Activated naive CD4-positive, alpha-beta T cell treated with anti-CD3 and anti-CD28 coated beads, Interleukin-2, amount 10 ng/mL, durations not matched to agents 7 days and 5 days (primary cell): ENCODE results near the gene ARHGEF40.

ENCODE experiments used
- CTCF ChIA-PET: fragments of 350-600 bp; sonication (Branson Sonifier 250); formaldehyde crosslinking; loops from one replicate; lab custom pipeline; 2021; ENCODE audit warnings: antibody characterized with exemption; lab: Charles Lee
- DNase-seq: peaks from one replicate; pipeline ENCODE4 v3.0.0-alpha.2; 2020
- H3K27ac Mint-ChIP-seq: one replicate; pipeline ENCODE4 v1.8.0; 2021; ENCODE audit warnings: mild to moderate bottlenecking, moderate library complexity, mixed read lengths
- H3K27me3 Mint-ChIP-seq: one replicate; pipeline ENCODE4 v1.8.0; 2021; ENCODE audit warnings: mild to moderate bottlenecking, mixed read lengths
- H3K36me3 Mint-ChIP-seq: one replicate; pipeline ENCODE4 v1.8.0; 2021; ENCODE audit warnings: mixed read lengths
- H3K4me1 Mint-ChIP-seq: one replicate; pipeline ENCODE4 v1.8.0; 2021; ENCODE audit warnings: mixed read lengths
- H3K4me3 Mint-ChIP-seq: one replicate; pipeline ENCODE4 v1.8.0; 2021; ENCODE audit warnings: mild to moderate bottlenecking, moderate library complexity, mixed read lengths
- H3K9me3 Mint-ChIP-seq: one replicate; pipeline ENCODE4 v1.8.0; 2021; ENCODE audit warnings: mixed read lengths

The ARHGEF40 gene

GRCh38 chr14:21058903-21059302, 11.2 kb upstream of the ARHGEF40 start:
- CTCF ChIA-PET = interaction anchor here (0.6 to 0.7 kb wide), 2 partner anchors 31 to 34 kb away, joined by 3 read pairs; no protein-coding TSS in a partner anchor
- no peaks in the 10 kb centered on the region for H3K36me3 Mint-ChIP-seq
- no peaks in the 10 kb centered on the region for H3K9me3 Mint-ChIP-seq
- H3K4me1 Mint-ChIP-seq = no peaks in the 10 kb centered on the region
- peaks cover 40% of the 10 kb centered on the region for H3K27me3 Mint-ChIP-seq
- no peak overlapping the region for H3K4me3 Mint-ChIP-seq
- no peak for DNase-seq
- no peak overlapping the region for H3K27ac Mint-ChIP-seq

DNA sequence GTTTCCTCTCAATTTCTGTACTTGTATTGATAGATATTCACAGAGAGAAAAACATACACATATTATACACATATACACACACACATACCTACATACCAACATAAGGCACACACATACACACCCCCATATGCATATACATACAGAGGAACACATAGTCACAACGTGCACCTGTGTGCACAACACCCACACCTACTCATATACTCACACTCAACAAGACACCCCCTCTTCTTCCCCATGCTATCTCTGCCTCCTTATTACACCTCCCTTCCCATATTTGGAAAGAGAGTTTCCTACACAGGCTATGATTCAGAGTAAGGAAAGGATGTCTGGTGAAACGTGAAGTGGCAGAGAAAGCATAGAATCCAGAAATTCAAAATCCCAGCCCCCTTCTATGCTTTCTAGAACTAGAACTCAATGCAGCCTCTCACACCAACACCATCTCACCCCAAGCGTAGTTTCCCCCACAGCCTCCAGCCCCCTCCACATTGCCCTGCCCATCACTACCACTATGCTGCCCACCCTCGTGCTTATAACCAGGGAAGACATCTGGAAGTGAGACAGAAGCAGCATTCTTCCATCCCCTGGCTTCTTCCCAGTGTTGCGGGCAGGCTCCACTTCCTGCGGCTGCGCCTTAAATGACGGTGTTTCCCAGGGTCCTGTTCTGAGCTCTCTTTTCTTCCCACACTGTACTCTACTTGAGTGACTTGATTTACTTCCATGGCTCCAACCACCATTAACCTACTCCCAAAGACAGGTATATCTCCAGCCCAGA, 10.1 kb upstream of the ARHGEF40 start:
- DNase-seq = no peak
- H3K27ac Mint-ChIP-seq = no peak overlapping the region
- H3K4me1 Mint-ChIP-seq = no peaks in the 10 kb centered on the region
- H3K4me3 Mint-ChIP-seq = no peak overlapping the region
- no peaks in the 10 kb centered on the region for H3K9me3 Mint-ChIP-seq
- H3K27me3 Mint-ChIP-seq = peaks cover 44% of the 10 kb centered on the region
- CTCF ChIA-PET = no interaction called here
- no peaks in the 10 kb centered on the region for H3K36me3 Mint-ChIP-seq

- no peak overlapping the region for H3K4me3 Mint-ChIP-seq
- H3K4me1 Mint-ChIP-seq = no peaks in the 10 kb centered on the region
- CTCF ChIA-PET = interaction anchor here (1.4 to 3.0 kb wide), 3 partner anchors 32 to 46 kb away, joined by 3 to 12 read pairs (median 5); no protein-coding TSS in a partner anchor
- H3K36me3 Mint-ChIP-seq = no peaks in the 10 kb centered on the region
- DNase-seq = no peak
- H3K27ac Mint-ChIP-seq = no peak overlapping the region
- peaks cover 50% of the 10 kb centered on the region for H3K27me3 Mint-ChIP-seq
- H3K9me3 Mint-ChIP-seq = no peaks in the 10 kb centered on the region
Observed at GRCh38 chr14:21060614-21061346, 9.3 kb upstream of the ARHGEF40 start.

DNA sequence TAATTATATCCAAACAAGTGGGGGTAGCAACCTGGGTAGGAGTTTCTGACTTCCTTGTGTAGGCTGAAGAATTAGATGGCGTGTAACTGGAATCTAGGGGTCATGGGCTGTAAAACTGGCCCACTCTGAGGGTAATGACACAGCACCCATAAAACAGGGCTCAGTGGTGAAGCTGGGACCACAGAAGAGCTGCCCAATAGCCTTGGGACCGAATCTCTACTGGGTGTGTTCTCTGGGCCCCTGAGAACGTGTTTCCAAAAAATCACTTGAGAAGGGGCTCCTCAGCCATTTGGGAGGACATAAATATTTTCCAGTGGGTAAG, 8.8 kb upstream of the ARHGEF40 start:
- no peaks in the 10 kb centered on the region for H3K9me3 Mint-ChIP-seq
- DNase-seq = no peak
- H3K27me3 Mint-ChIP-seq = peaks cover 53% of the 10 kb centered on the region
- no peaks in the 10 kb centered on the region for H3K4me1 Mint-ChIP-seq
- H3K27ac Mint-ChIP-seq = no peak overlapping the region
- H3K36me3 Mint-ChIP-seq = no peaks in the 10 kb centered on the region
- CTCF ChIA-PET = interaction anchor here (1.4 to 3.0 kb wide), 3 partner anchors 31 to 46 kb away, joined by 3 to 12 read pairs (median 5); no protein-coding TSS in a partner anchor
- no peak overlapping the region for H3K4me3 Mint-ChIP-seq

- CTCF ChIA-PET = interaction anchor here (1.0 to 3.0 kb wide), 3 partner anchors 29 to 49 kb away, joined by 3 to 12 read pairs (median 5); no protein-coding TSS in a partner anchor
- Mint-ChIP-seq H3K36me3 (no peaks in the 10 kb centered on the region), H3K9me3 (no peaks in the 10 kb centered on the region), H3K4me3 (no peak overlapping the region), H3K4me1 (peaks cover 2% of the 10 kb centered on the region), H3K27me3 (peaks cover 66% of the 10 kb centered on the region), H3K27ac (no peak overlapping the region)
- DNase-seq = no peak
Observed at GRCh38 chr14:21063479-21063878, 6.6 kb upstream of the ARHGEF40 start.

DNA sequence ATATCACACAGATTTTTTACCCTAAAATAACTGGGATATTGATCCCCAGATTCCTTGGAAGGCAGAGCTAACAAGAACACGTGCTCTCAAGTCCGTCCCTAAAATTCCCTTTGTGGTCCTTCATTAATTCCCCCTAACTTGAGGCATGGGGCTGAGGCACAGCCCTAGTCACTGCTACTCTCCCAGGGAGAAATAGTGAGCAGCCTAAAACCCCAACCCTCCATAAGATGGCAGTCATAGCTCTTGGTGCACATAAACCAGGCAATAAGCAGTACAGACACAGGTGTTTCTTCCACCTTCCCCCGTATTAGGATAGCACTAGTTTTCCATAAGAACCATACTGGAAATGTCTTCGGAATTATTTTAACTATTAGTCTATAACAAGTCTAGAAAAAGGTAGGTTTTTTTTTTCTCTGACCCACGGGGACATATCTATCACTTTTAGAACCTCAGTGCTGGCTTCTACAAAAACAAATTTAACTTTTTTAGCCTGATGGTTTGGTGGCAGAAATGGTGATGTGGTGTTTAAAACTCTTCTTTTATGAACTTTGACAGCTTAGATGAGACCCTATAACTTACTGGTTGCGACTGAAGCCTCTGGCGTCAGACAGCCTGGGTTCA, 3.1 kb upstream of the ARHGEF40 start:
- no peak overlapping the region for H3K4me3 Mint-ChIP-seq
- H3K36me3 Mint-ChIP-seq = no peaks in the 10 kb centered on the region
- H3K27ac Mint-ChIP-seq = no peak overlapping the region
- peaks cover 87% of the 10 kb centered on the region for H3K27me3 Mint-ChIP-seq
- peaks cover 33% of the 10 kb centered on the region for H3K4me1 Mint-ChIP-seq
- H3K9me3 Mint-ChIP-seq = no peaks in the 10 kb centered on the region
- DNase-seq = no peak
- CTCF ChIA-PET = interaction anchor here (0.6 to 4.4 kb wide), 11 partner anchors 9 to 148 kb away, joined by 3 to 72 read pairs (median 13); partner anchors contain the start of gene RNASE8

- H3K4me1 Mint-ChIP-seq = peaks cover 34% of the 10 kb centered on the region
- CTCF ChIA-PET = interaction anchor here (0.7 to 4.4 kb wide), 14 partner anchors 11 to 81 kb away, joined by 3 to 72 read pairs (median 6); no protein-coding TSS in a partner anchor
- peaks cover 90% of the 10 kb centered on the region for H3K27me3 Mint-ChIP-seq
- H3K27ac Mint-ChIP-seq = no peak overlapping the region
- H3K36me3 Mint-ChIP-seq = no peaks in the 10 kb centered on the region
- H3K9me3 Mint-ChIP-seq = no peaks in the 10 kb centered on the region
- H3K4me3 Mint-ChIP-seq = peak overlapping the region; percentile 26
- peak; percentile 58 for DNase-seq
Observed at GRCh38 chr14:21068521-21069387, 1.4 kb upstream of the ARHGEF40 start.

GRCh38 chr14:21069388-21070082, 569 bp upstream of the ARHGEF40 start:
- Mint-ChIP-seq H3K27ac (no peak overlapping the region), H3K4me1 (peaks cover 34% of the 10 kb centered on the region), H3K4me3 (peak overlapping the region; percentile 52), H3K36me3 (no peaks in the 10 kb centered on the region), H3K9me3 (no peaks in the 10 kb centered on the region), H3K27me3 (peaks cover 96% of the 10 kb centered on the region)
- CTCF ChIA-PET = interaction anchor here (1.2 to 4.4 kb wide), 12 partner anchors 10 to 57 kb away, joined by 3 to 72 read pairs (median 22); no protein-coding TSS in a partner anchor
- no peak for DNase-seq

DNA sequence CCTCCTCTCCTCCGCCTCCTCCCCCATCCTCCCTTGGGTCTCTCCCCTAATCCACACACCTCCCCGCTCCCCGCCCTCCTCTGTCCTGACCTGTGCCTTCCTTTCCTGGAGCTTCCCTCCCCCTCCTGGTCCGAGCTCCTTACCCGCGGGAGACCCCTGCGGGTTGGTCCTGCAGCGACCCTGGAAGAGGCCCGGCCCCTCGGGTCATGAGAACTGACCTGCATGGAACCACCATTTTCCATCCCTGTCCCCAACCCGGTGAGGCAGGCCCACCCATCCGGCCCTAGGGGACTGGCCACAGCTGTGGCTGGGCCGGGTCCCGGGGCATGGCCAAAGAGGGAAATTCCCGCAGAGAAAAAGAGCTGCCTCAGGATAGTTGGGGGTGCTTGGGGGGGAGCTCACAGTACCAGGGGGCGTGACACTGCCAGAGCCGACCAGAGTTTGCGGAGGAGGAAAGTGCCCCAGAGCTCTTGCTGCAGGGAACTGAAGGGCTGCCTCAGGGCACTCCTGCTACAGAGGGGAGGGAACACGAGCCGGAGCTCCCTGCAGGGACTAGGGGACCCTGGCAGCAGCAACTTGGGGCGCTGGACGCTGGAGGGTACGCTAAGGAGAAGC, 613 bp downstream of the ARHGEF40 start:
- no peaks in the 10 kb centered on the region for H3K9me3 Mint-ChIP-seq
- CTCF ChIA-PET = interaction anchor here (0.8 to 3.6 kb wide), 9 partner anchors 9 to 56 kb away, joined by 4 to 36 read pairs (median 7); no protein-coding TSS in a partner anchor
- peaks cover 34% of the 10 kb centered on the region for H3K4me1 Mint-ChIP-seq
- no peak overlapping the region for H3K27ac Mint-ChIP-seq
- H3K36me3 Mint-ChIP-seq = no peaks in the 10 kb centered on the region
- H3K27me3 Mint-ChIP-seq = peaks cover 94% of the 10 kb centered on the region
- peak overlapping the region; percentile 42 for H3K4me3 Mint-ChIP-seq
- no peak for DNase-seq

- Mint-ChIP-seq H3K4me3 (peak overlapping the region; percentile 42), H3K27me3 (peaks cover 93% of the 10 kb centered on the region), H3K36me3 (no peaks in the 10 kb centered on the region), H3K4me1 (peaks cover 34% of the 10 kb centered on the region), H3K27ac (no peak overlapping the region), H3K9me3 (no peaks in the 10 kb centered on the region)
- CTCF ChIA-PET = interaction anchor here (0.8 to 3.6 kb wide), 9 partner anchors 9 to 56 kb away, joined by 4 to 36 read pairs (median 7); no protein-coding TSS in a partner anchor
- DNase-seq = peak; percentile 62
Observed at GRCh38 chr14:21071225-21072030, 1.3 kb downstream of the ARHGEF40 start.

GRCh38 chr14:21072031-21072473, 1.9 kb downstream of the ARHGEF40 start:
- no peaks in the 10 kb centered on the region for H3K36me3 Mint-ChIP-seq
- CTCF ChIA-PET = interaction anchor here (1.0 to 3.6 kb wide), 7 partner anchors 8 to 57 kb away, joined by 4 to 36 read pairs (median 12); no protein-coding TSS in a partner anchor
- H3K27ac Mint-ChIP-seq = no peak overlapping the region
- H3K27me3 Mint-ChIP-seq = peaks cover 89% of the 10 kb centered on the region
- DNase-seq = no peak
- H3K4me3 Mint-ChIP-seq = no peak overlapping the region
- H3K4me1 Mint-ChIP-seq = peaks cover 34% of the 10 kb centered on the region
- no peaks in the 10 kb centered on the region for H3K9me3 Mint-ChIP-seq
